SK-N-SH treated with all-trans-retinoic acid at 6 μM for 48 hours (cell line): ENCODE measurements around the gene MOG.

Experiments
- PPARA ChIP-seq: fragments of 250-450 bp; sonication (Bioruptor Pico); IDR thresholded peaks from 2 replicates; pipeline ENCODE4 v1.5.0; 2020; ENCODE audit warnings: mild to moderate bottlenecking, borderline replicate concordance
- TOX ChIP-seq: fragments of 250-450 bp; sonication (Bioruptor Pico); IDR thresholded peaks from 2 replicates; pipeline ENCODE4 v1.8.0; 2021; ENCODE audit warnings: mild to moderate bottlenecking, moderate library complexity, borderline replicate concordance
- ZFP30 ChIP-seq: fragments of 450-650 bp; formaldehyde crosslinking; IDR thresholded peaks from 2 replicates; pipeline ENCODE4 v1.5.0; 2022; ENCODE audit warnings: mild to moderate bottlenecking, moderate library complexity
- ZNF565 ChIP-seq: fragments of 450-650 bp; formaldehyde crosslinking; conservative IDR thresholded peaks from 2 replicates; pipeline ENCODE4 v1.5.0; 2020; ENCODE audit warnings: low read depth, mild to moderate bottlenecking, moderate library complexity
- TF ChIP-seq, protein P1 (sequence below): fragments of 250-450 bp; sonication (Bioruptor Pico); IDR thresholded peaks from 2 replicates; pipeline ENCODE4 v1.8.0; 2020; ENCODE audit warnings: mild to moderate bottlenecking, moderate library complexity, borderline replicate concordance

DNA sequence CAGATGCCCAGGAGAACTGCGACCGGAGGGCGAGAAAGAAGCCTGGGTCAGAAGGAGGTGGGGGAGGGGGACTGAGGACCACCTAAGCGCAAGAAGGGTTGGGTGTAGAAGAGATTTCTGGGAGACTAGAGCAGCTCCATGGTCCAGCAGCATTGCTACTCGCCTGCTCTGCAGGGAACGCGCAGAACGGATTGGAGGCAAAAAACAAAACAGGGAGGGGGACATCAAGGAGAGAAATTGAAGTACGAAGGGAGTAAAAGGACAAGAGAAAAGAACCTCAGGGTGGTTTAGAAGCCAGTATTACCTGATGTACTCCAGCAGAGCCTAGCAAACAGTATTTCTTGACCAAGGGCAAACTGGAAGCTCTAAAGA, 23.4 kb upstream of the MOG start:
- no peak for TF ChIP-seq PPARA
- no peak for TF ChIP-seq ZFP30 (CRISPR knock-in tag)
- no peak for TF ChIP-seq ZNF565 (CRISPR knock-in tag)
- TF ChIP-seq, protein P1, sequence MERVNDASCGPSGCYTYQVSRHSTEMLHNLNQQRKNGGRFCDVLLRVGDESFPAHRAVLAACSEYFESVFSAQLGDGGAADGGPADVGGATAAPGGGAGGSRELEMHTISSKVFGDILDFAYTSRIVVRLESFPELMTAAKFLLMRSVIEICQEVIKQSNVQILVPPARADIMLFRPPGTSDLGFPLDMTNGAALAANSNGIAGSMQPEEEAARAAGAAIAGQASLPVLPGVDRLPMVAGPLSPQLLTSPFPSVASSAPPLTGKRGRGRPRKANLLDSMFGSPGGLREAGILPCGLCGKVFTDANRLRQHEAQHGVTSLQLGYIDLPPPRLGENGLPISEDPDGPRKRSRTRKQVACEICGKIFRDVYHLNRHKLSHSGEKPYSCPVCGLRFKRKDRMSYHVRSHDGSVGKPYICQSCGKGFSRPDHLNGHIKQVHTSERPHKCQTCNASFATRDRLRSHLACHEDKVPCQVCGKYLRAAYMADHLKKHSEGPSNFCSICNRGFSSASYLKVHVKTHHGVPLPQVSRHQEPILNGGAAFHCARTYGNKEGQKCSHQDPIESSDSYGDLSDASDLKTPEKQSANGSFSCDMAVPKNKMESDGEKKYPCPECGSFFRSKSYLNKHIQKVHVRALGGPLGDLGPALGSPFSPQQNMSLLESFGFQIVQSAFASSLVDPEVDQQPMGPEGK (CRISPR knock-in tag): no peak
- no peak for TF ChIP-seq TOX (CRISPR knock-in tag)
